GM21576 (cell line): ENCODE measurements around the gene TMEM121B.

Experiments
- ATAC-seq: cut with Tn5 transposase; IDR thresholded peaks from one replicate; pipeline ENCODE4 v1.9.1; 2021; ENCODE audit warnings: mild to moderate bottlenecking, moderate library complexity; ENCODE audit not compliant: unreplicated experiment

The TMEM121B gene

DNA sequence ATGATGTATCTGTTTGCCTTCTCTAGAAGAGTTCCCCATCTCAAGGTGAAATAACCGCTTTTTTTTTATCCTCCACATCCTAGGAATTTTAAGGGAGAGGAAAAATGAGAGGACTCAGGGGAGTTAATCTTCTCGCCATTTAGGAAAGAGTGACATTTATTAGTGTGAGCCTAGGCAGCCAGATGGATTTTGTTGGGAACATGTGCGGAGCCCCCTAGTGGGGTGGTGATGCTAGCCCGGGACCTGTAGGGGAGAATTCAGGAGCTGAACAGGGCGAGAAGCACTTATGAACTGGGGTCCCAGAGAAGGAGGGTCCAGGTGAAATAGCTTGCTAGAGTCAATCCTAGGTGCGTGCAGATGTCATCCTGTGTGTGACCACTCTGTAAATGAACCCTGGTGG, 25.6 kb downstream of the TMEM121B start:
- no peak for ATAC-seq

DNA sequence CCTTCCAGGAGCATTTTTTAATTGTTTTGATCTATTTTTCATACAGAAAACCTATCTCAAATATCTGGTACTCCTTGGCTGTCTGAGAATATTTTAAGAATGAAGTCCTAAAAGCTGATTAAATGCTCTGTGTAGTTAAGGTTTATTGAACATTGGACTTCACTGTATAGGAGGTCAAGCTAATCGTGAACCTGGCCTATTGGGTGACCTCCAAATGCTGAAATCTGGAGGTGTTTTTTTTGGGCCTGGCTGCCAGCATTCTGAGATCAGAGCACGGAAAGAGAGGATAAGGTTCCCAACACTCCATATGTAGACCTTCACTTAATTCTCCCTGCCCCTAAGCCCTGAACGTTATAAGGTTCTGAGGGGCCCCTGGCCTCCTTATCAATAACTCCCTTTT, 28.1 kb downstream of the TMEM121B start:
- ATAC-seq = no peak

DNA sequence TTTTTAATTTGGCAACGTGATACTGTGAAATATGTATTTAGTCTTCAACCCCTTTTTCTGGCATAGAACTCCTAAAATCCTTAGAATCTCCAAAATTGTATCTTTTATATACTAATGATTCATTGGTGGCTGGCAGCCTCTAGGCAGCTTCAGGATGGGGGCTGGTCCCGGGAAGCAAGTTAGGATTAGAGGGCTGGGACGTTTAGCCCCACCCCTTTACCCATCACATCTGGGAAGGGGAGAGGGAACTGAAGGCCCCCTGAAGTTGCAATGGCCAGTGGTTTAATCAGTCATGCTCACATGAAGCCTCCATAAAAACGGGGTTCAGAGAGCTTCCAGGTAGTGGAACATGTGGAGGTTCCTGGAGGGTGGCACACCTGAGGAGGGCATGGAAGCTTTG, 29.3 kb downstream of the TMEM121B start:
- ATAC-seq = no peak

DNA sequence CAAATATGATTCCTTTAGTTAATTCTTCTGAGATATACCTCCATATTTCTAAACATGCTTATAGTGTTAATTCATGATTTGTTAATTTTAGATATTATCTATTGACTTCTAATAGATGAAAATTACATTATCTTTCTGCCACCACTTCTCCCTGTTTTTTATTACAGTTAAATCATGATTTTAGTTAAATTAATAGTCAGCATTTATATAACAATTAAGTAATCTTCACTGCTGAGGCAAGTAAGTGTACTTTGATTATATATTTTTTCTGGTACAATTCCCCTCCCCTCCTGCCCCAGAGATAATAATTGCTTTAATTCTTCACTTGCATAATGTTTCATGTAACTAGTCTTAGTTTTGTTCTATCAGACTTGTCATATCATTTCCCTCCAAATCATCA, 30.6 kb downstream of the TMEM121B start:
- no peak for ATAC-seq

DNA sequence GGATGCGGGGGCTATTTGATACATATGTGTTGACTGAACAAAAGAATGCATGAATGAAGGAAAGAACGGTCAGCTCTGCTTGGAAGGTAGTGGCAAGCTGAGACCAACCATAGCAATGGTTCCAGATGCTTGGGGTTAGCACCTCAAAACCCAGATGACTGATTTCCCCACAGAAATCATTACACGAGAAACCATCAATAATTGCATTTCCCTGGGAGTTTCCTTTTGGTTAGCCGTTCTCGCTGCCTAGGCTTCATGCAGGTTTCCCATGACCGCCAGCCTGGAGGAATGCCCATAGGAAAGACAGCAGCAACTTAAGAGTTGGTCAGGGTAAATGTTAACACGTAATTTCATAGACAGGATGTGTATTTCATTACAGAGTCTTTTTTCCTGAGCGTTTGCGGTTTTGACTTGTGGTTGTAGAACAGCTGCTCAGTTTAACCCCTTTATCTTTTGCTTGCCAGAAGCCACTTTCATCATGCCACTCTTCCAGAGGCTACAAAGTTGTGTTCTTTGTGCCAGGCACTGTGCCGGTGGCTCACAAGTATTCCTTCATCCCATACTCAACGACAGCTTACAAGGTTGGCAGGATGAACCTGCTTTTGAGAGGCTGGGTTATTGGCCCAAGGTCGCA, 33.5 kb downstream of the TMEM121B start:
- peak; percentile 37 for ATAC-seq

DNA sequence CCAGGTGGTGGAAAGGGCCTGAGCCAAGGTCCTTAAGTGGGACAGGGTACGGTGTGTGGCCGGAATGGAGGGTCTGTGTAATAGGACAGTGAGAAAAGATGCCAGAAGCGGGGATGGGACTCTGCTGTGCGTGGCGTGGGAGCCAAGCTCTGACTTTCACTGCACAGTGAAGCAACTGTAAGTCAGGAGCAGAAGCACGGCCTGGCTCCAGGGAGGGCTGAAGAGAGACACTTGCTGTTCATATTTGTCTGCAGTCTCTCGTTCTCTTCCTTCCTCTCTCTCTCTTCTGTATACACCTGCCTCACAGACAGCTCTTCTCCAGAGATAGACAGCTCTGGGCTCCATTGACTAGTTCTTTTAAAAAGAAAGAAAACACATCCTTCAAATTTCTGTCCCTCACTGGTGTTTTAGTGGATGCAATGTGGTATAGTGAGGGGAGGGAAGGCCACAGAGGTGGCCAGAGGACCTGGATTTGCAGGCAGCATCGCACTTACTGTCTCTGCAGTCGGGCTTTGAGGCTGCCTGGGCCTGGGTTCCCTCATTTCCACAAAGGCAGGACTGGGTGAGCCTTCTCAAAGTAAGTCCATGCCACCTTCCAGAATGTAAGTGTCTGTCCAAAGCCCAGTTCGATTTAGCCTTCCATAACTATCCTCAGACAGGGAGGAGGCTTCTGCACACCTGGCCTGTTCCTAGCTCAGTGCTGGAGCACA, 34.2 kb downstream of the TMEM121B start:
- ATAC-seq = no peak

DNA sequence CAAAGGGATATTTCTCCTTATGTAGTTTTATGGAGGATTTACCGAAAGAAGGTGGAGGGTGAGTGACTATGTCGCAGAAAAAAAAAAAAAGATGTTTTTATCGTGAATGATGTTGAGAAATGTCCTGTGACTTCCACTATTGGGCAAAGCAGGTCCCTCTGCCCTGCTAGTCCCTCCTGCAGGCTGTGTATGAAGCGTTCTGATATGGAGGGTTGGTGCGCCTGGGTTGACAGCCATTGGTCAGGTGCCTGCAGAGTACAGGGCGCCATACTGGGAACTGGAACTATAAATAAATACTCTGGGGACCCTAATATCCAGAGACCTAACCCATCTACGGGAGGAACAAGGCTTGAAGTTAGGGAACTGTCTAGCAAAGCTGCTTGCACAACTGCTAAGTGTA, 34.9 kb downstream of the TMEM121B start:
- no peak for ATAC-seq

DNA sequence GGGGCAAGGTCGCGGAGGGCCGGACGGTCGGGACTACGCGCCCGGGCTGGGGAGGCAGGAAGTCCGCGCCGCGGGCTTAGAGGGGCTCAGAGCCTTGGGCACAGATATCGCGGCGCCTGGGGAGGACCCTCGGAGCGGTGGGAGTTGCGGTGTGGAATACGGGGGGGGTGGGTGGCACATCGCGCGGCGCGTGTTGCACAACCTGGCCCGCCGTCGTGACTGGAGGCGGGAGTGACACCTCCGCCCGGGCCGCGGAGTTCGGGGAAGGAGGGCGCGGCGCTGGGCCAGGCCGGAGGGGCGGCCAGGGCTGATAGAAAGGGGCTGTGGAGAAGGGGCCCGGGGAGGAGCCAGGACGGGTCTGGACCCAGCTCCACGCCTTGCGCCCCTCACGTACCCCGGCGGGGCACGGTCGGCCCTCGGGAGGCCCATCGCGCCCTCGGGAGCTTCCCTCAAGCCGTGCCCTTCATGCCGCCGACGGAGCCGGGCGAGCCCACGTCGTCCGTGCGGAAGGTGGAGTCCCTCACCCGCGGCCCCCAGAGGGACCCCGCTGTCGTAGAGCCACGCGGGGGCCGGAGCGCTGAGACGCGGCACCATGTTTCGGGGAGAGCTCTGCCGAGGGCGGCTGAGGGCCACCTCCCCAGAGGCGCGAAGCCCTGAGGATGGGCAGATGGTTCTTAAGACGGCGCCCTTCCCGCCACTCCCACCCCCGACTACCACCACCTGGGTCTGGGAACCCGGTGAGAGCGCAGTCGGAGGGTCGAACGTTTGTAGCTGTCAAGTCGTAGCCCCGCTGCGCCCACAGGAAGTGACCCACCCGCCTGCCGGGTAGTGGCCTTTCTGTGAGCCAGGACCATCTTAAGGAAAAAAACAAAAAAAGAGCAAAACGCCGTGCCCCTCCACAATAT, 35.6 kb downstream of the TMEM121B start:
- ATAC-seq = peak; percentile 20

DNA sequence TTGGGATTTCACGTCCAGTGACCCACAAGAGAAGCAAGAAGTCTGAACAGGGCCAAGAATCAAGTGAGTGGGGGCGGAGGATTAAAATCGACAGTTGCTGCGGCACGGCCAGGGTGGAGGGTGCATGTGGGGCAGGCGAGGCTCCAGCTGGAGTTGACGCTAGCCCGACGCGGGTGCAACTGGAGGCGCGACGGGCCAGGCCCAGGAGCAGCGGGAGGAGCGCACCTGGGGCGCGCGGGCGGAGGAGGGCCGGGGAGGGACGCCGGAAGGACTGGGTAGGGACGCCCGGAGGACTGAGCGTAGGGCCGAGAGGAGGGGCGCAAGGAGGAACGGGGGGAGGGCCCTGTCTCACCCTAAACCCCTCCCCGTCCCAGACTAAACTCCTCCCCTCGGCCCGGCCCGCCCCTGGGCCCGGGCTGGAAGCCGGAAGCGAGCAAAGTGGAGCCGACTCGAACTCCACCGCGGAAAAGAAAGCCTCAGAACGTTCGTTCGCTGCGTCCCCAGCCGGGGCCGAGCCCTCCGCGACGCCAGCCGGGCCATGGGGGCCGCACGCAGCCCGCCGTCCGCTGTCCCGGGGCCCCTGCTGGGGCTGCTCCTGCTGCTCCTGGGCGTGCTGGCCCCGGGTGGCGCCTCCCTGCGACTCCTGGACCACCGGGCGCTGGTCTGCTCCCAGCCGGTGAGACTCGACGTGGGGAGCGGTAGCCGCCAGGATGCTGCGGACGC, 36.4 kb downstream of the TMEM121B start, which contains the start of gene IL17RA:
Gene IL17RA, plus strand, starts transcription at position 447 of the 723 bp plus-strand sequence. Its CDS starts 92 bp downstream, at position 539.
- peak; percentile 82 for ATAC-seq

DNA sequence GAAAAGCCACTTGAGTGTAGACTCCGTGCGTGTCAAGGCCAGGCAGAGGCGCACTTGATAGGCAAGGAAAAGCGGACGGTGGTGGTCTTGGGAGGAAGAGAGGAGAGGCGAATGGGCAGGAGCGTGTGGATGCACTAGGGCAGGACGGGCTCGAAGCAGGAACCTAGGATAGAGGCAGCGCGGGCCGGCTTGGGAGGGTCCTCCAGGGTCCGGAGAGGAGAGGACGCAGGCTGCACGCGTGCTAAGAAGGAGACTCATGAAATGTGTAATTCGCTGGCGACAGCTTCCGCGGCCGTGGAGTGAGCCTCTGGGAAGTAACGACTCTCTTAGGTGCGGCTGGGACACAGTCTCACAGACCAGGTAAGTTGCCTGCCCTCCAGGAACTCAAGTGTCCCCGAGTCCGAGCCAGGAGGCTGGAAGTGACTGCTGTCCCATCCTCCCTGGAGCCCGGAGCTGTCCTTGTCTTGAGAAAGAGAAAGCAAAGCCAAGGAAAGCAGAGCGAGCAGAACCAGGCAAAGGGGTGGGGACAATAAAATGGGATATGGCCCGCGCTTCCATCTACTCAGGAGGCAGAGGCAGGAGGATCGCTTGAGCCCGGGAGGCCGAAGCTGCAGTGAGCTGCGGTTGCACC, 37.2 kb downstream of the TMEM121B start:
- ATAC-seq = no peak

DNA sequence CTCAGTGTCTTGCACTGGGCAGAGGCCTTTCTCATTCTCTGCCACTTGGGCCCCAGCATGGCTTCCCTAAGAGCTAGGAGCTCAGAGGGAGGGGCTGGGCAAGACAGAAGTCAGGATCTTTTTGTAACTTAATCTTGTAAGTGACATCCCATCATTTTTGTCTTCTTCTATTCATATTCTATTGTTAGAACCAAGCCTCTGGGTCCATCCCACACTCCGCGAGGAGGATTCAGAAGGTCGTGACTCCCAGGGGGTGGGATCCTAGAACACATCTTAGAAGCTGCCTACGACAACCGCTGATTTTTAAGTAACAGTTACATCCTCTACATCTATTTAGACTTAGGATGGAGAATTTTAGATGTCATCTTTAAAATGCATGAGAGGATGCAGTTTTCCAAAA, 37.9 kb downstream of the TMEM121B start:
- no peak for ATAC-seq

DNA sequence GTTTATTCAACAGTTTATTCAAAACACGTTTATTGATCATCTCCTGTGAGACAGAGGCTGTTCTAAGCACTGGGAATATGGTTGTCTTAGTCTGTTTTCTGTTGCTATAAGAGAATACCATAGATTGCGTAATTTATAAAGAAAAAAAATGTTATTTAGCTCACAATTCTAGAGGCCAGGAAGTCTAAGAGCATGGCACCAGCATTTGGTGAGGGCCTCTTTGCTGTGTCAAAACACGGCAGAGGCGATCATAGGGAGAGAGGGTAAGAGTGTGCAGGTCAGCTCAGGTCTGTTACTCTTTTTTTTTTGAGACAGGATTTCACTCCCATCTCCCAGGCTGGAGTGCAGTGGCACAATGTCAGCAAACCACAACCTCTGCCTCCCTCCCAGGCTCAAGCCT, 41.6 kb downstream of the TMEM121B start:
- ATAC-seq = no peak

DNA sequence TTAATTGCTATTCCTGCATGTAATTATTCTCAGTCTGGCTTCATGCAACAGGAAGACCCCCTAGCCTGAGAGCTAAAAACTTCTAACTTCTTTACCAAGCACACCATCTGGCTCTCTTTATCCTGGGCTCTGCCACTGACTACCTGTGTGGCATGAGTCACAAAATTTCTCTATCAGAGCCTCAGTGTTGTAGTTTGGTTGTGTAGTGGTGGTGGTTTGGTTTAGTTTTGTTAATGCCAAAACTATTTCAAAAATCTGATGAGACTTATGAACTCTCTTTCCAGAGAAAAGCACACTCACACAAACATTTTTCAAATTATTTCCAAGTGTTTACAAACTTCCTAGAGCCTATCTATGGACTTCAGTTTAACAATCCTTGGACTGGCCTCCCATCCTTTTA, 43.9 kb downstream of the TMEM121B start:
- no peak for ATAC-seq

DNA sequence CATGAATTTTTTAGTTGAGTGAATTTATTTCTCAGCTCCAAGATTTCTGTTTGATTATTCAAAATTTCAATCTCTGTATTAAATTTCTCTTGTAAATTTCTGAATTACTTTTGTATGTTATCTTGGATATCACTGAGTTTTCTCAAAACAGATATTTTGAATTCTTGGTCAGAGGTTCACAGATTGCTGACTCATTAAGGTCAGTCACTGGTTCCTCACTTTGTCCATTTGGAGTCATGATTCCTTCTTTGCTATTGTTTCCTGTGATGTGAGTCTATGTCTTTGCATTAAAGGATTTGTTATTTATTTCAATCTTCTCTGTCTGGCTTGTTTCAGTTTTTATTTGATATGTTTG, 46.5 kb downstream of the TMEM121B start:
- no peak for ATAC-seq

DNA sequence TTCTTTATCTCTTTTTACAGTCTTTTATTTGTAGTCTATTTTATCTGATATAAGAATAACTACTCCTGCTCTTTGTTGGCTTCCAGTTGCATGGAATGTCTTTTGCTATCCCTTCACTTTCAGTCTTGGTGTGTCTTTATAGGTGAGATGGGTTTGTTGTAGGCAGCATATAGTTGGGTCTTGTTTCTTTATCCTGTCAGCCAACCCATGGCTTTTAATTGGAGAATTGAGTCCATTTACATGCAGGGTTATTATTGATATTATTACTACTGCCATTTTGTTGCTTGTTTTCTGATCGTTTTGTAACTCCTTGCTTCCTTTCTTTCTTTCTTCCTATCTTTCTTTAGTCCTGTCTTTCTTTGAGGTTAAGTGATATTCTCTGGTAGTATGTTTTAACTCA, 48.3 kb downstream of the TMEM121B start:
- no peak for ATAC-seq
